HG02938 (cell line): Measurements from ENCODE around the gene IMMP2L.

Source experiments
- ATAC-seq: cut with Tn5 transposase; IDR thresholded peaks from one replicate; pipeline ENCODE4 v1.9.1; 2021; ENCODE audit warnings: mild to moderate bottlenecking, moderate library complexity; ENCODE audit not compliant: unreplicated experiment

IMMP2L gene

GRCh38 chr7:111050875-111051416, 511.3 kb downstream of the IMMP2L start:
- no peak for ATAC-seq

DNA sequence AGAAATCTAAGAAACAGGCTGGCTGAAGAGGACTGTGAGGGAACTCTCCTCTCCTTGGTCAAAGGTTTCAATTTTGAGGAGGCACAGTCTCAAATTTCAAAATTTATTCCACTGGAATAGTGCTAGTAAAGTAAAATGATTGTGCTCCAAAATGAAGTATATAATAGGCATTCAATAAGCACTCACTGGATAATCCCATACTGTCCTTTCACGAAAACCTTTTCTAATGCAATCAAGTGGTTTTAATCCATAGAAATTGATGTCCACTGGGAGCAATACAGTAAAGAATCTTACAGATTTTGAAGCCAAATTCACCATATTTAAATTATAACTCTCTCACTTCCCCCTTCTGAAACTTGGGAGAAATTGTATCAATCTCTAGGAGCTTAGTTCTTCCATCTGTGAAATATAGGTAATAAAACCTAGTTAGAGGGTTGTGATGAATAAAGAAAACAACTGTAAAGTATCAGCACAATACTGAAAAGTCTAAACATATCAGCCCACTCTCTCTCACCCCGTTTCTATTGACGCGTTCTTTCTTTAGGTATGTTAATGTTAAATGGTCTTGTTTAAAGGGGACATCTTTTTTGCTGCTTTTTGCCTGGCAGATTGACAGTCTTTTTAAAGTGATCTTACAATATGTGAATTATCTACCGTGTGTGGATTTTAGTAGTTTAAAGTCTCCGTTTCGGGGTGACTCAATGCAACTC, 512.2 kb downstream of the IMMP2L start:
- no peak for ATAC-seq

DNA sequence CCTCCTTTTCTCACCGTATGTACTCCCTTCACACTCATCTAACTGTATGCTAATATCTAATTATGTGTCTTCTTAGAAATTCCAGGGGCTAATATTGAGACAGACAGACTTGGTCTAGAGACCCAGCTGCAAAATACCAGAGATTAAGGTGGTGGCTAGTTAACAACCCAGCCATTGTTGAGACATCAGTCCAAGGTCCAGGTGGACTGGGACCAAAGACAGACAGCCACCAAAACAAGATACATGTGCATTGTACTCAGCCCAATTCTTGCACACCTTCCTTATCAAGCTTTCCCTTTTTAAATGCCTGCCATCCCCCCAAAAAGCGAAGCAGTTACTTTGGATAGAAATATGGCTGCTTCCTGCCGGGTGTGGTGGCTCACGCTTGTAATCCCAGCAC, 514.7 kb downstream of the IMMP2L start:
- ATAC-seq = no peak

DNA sequence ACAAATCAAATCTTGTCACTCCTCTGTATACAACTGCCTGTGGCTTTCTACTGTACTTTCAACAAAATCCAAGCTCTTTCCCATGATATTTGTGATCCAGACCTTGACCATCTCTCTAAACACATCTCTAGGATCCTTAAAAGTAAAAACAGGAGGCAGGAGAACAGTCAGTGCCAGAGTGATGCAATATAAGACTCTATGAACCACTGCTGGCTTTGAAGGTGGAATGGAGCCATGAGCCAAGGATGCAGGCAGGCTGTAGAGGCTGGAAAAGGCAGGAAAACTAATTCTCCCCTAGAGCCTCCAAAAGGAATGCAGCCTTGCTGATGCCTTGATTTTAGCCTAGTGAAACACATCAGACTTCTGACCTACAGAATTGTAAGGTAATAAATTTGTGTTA, 516.8 kb downstream of the IMMP2L start:
- ATAC-seq = no peak

GRCh38 chr7:111043561-111043960, 518.7 kb downstream of the IMMP2L start:
- ATAC-seq = peak; percentile 92

DNA sequence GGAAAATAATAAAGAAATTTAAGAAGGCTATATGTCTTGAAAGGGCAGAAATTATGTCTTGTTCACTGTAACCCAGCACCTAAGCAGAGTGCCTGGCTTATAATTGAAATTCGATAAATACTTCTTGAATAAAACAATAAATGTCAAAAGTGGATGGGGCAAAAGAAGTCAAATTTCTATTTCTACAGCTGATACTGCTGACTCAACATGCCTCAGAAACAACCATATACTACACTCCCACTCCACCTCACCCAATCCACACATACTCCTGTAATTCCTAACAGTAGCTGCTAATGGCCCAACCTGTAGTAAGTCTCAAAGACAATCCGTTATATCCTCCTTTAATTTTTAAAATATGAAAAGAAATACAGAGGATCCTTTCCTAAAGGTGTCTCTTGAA, 519.5 kb downstream of the IMMP2L start:
- no peak for ATAC-seq

GRCh38 chr7:111041577-111041976, 520.7 kb downstream of the IMMP2L start:
- no peak for ATAC-seq

- no peak for ATAC-seq
Measured at GRCh38 chr7:111038185-111038584, 524.1 kb downstream of the IMMP2L start.

DNA sequence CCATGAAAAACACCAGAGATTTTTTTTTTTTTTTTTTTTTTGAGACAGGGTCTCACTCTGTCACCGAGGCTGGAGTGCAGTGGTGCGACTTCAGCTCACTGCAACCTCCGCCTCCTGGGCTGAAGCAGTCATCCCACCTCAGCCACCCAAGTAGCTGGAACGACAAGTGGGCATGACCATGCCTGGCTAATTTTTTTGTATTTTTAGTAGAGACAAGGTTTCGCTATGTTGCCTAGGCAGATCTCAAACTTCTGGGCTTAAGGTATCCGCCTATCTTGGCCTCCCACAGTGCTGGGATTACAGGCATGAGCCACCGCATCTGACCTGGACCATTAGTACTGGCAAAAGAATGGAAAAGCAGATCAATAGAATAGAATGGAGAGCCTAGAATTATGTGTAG, 530.4 kb downstream of the IMMP2L start:
- no peak for ATAC-seq

GRCh38 chr7:111030336-111030735, 532.0 kb downstream of the IMMP2L start:
- ATAC-seq = no peak

GRCh38 chr7:111029574-111030251, 532.6 kb downstream of the IMMP2L start:
- ATAC-seq = peak; percentile 66

- peak; percentile 1 for ATAC-seq
Measured at GRCh38 chr7:111029141-111029572, 533.1 kb downstream of the IMMP2L start.

DNA sequence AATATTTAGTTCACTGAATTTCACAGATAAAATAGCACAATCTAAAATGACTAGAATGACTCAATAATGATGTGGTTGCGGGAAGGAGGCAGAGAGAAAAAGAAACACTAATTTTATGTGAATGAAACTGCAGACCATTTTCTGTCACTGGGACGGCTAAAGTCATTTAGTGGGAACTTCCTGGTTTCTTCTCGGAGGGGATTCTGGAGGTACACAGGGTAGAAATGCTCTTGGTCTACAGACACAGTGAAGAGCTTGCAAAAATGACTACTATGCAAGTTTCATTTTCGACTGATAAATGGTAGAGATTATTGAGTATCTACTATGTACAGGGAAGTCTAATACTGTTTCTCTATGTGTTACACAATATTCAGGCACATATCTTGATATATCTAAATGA, 534.9 kb downstream of the IMMP2L start:
- no peak for ATAC-seq

- no peak for ATAC-seq
Measured at GRCh38 chr7:111026806-111027205, 535.5 kb downstream of the IMMP2L start.

DNA sequence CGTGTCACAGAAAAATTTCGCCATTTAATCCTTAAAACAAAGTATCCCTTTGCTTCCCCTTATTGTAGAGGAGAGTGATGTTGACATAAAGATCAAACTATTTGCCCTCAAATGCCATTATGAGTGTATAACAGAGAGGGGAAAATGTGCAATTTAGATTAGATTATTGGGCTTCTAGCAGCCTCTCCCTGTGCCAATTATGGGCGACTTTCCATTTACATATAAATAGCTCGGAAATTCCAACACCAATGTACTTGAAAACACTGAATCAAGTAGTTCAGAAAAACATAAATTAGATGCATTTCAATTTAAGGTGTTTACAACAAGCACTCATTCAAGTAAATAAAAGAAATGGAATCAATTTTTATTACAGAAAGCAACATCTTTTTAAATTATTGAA, 535.9 kb downstream of the IMMP2L start:
- ATAC-seq = no peak

- ATAC-seq = peak; percentile 49
Measured at GRCh38 chr7:111025006-111025405, 537.3 kb downstream of the IMMP2L start.

GRCh38 chr7:111018960-111019736, 543.1 kb downstream of the IMMP2L start:
- no peak for ATAC-seq

DNA sequence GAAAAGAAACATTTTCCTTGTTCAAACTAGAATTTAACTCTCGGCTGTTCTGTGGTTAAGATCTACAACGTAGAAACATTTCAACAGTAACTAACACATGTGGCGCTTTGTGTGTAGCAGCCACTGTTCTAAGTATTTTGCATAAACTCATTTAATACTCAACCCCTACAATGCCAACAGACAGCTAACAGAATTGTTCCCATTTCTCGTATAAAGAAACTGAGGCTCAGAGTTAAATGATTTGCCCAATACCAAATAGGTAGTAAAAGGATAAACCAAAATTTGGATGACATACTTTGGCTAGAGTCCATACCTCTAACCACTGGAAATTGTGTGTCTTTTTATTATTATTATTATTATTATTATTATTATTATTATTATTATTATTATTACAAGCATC, 543.8 kb downstream of the IMMP2L start:
- no peak for ATAC-seq

GRCh38 chr7:111014079-111014478, 548.2 kb downstream of the IMMP2L start:
- ATAC-seq = no peak

DNA sequence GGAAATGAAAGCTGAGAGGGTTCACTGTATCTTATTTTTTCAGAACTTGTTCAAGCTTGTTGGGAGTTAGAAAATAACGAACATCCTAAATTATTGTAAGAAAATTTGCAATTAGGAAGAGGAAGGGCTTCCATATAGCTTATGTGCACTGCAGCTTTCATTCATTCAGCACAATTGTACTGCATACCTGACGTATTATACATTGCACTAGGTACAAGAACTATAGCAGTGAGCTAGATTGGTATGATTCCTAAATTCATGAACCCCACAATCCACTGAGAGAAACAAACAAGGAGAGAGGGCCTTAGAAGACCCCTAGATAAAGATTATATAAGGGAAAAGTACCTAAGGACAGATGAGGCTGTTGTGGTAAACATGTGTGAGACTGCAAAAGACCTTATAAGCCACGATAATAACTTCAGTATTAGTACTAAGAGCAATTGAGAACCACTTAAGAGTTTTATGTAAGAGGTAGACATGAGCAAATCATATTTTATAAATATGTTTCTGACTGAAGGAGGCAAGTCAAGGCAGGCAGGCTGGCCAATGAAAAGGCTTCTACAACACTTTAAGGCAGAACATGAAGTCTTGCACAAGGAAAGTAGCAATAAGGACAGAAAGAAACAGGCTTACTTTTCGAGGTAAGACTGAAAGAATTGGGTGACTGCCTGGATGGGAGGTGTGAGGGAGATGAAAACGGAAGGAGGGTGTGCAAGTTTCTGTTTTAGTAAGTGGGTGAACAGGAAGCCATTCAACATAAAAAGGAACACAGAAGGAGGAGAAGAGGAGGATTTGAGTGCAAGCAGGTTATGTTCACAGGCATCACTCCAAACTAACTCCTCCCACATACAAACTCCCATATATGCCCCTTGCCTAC, 549.3 kb downstream of the IMMP2L start:
- peak; percentile 93 for ATAC-seq

GRCh38 chr7:111012149-111012548, 550.1 kb downstream of the IMMP2L start:
- no peak for ATAC-seq
